ENCODE measurements around the gene ZNF526.
A peak's percentile ranks its signal among the peaks of the same experiment; 100 is the strongest.
"Not testable (repeated sequence)": the region's sequence is repeated elsewhere in the genome, so short reads cannot be mapped to it uniquely, and the experiment has no call there.

Gene ZNF526

DNA sequence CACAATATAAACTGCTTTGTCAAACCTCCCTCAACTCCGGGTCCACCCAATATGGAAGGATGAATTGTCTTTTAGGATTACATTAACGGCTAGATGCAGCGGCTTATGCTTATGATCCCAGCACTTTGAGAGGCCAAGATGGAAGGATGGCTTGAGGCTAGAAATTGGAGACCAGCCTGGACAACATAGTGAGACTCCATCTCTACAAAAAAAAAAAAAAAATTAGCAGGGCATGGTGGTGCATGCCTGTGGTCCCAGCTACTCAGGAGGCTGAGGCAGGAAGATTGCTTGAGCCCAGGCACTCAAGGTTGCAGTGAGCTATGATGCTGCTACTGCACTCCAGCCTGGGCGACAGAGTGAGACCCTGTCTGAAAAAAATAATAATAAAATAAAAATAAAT lies 46.0 kb downstream of the ZNF526 start:
- DNase-seq (ENCODE audit: low spot score), result not testable (repeated sequence)

DNA sequence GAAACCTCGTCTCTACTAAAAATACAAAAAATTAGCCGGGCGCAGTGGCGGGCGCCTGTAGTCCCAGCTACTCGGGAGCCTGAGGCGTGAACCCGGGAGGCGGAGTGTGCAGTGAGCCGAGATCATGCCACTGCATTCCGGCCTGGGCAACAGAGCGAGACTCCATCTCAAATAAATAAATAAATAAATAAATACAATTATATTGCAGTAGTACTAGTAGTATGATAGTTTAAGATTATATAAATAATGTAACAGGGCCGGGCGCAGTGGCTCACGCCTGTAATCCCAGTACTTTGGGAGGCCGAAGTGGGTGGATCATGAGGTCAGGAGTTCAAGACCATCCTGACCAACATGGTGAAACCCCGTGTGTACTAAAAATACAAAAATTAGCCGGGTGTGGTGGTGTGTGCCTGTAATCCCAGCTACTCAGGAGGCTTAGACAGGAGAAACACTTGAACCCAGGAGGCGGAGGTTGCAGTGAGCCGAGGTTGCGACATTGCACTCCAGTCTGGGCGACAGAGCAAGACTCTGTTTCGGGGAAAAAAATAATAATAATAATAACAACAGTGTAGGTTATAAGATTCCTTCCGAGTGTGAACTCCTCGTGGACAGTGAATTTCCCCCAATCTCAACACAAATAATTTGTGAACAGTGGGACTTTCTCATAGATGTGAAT lies 47.0 kb downstream of the ZNF526 start:
- DNase-seq (ENCODE audit: low spot score), result not testable (repeated sequence)

DNA sequence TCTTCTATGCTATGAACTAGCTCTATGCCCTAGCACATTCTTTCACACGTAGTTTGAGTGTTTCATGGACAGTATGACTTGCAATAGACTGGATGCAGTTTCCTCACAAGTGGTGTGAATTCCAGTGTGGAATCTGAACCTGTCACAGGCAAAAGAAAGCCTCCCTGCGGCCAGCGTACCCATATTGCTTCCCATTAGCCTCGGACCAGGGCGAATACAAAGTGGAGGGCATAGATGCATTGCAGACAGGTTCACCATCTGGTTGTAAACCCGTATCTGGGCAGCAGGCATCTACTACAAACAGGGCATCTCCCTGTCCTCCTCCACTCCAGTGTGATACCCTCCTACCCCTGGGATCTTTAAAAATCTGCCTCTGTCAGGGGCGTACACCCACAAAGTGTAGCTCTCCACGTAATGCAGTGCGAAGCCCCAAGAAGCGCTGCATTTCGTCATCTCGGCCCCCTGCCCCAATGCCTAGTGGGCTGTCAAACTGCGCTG lies 47.6 kb downstream of the ZNF526 start:
- no peak for DNase-seq (ENCODE audit: low spot score)

DNA sequence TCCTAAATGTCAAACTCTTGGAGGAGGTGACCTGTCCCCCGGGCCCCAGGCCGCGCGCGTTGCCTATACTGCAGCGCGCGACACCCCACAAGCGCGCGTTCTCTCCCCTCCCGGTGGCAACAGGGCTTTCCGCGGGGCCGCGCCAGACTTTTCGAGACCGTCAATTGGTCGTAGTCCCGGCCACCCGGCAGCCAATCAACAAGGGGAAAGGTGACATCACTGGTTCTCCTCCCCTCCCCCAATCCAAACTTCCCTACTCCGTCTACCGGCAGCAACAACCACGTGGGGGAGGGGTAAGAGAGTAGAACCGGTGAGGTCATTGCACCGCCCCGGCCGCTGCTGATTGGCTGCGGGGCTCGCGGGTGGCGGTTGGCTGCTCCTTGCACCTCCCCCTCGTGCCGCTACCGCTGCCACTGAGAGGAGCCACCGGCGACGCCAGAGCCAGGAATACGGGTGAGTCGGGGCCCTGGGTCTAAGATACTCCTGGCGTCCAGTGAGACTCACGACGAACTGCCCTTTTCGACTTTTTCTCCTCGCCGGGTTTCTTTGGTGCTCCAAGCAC lies 48.1 kb downstream of the ZNF526 start:
- peak; percentile 99 for DNase-seq (ENCODE audit: low spot score)

DNA sequence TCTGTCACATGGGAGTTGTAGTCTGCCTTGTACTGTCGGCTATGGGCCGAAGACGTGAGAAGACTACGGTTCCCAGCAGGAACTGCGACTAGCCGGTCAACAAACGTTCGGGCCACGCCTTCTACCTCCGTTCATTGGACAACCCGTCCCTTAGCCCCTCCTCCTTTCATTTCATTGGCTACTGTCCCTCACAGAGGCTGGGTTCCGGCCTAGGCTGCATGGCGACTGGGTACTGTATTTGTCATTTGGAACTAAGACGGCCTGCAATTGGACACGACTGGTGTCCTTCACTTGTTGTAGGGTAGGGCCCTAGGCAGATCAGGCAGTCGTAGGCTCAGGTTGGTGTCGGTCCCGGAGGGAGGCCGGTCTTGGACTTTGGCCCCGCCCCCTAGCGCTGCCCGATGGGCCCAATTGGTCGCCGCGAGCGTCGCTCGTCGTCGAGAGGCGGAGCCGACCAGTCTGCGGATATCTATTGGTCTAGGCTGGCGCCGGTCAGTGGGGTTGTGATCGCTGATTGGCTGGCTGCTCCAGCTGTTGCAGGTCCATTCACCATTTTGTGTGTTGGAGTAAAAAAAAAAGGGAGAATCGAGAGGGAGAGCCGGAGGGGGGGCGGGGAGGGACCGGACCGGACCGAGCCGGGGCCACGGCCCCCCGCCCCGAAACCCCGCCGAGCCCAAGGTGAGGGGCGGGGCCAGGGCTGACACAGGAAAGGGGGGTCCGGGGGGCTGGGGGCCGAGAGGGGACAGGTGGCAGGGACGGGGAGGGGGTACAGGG lies 48.8 kb downstream of the ZNF526 start, which contains the start of gene CIC:
Gene CIC, plus strand, starts transcription at position 549 of the 774 bp plus-strand sequence. CDS start 2,532 bp downstream, outside the sequence.
- DNase-seq (ENCODE audit: low spot score), result peak; percentile 100

DNA sequence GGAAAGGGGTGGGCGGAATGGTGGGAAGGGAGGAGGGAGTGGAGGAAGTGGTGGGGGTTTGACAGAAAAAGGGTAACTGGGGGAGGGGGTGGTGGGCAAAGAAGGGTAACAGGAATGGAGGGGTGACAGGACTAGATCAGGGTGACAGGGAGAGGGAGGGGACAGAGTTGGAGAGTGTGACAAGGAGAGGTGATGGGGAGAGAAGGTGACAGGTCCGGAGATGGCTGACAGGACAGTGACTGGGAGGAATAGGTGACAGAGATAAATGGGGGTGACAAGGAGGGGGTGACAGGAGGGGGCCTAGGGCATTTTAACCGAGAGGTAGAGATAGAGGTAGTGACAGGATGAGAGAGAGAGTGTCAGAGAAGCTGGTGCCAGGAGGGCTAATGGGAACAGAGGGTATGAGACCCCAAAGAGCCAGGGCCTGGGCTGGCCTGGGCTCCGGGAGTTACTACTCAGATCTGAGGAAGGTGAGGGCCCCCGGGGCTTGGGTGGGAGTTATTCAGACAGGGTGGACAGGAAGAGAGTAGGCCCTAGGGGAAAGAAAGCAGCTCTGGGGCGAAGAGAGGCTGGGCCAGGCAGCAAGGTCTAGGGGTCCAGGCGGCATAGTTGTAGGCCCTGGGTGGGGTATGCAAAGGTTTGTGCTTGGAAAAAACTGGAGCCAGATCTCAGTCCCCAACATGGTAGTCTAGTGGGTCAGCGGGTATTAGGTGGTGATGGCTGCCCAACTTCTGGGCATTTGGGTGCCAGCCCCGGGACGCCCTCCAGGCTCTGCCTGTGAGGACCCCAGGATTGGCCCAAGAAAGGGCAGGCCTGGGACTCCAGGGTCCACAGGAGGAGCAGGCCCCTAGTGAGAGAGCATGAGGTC lies 49.6 kb downstream of the ZNF526 start:
- DNase-seq (ENCODE audit: low spot score), result no peak

DNA sequence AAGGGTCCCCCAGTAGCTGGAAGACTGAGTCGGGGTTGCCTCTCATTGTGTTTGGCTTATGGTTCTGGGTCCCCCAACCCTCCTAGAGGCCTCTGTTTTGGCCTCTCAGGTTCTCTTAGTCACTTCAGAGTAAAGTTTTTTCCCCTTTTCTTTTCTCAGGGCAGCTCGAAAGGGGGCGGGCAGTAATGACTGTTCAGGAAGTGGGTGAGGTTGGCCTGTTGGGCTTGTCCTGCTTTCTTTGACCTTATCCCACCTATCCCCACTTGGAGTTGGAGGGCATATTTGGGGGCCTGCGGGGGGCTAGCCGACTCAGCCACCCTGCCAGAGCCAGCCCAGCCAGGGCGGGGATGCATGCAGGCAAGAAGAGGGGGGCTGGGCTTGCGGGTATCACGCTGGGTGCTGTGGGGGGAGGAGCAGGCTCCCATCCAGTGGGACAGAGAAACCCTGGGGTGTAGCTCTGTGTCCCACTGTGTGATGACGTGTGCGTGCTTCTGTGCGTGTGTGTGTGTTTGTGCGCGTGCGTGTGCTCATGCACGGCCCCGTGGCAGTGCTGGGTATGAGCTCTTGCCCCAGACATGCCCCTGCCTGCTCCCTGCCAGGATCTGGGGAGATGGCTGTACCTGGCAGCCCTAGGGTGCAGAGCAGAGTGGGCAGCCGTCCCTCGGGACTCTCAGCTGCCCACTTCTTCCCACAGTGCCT lies 50.4 kb downstream of the ZNF526 start:
- peak; percentile 84 for DNase-seq (ENCODE audit: low spot score)

DNA sequence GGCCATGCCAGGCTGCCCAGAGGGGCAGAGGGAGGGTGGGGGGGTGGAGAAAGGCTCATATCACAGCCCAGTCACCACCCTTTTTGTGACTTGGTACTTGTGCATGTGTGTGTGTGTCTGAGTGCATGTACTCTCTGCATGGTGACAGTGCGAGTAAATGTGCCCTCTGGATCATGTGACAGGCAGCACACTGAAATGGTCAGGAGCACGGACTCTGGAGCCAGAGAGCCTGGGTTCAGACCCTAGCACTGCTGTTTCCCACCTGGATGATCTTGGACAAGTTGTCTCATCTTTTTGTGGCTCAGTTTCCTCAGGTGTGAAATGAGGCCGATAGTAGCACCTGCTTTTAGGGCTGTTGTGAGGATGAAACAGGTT lies 50.9 kb downstream of the ZNF526 start:
- no peak for DNase-seq (ENCODE audit: low spot score)

DNA sequence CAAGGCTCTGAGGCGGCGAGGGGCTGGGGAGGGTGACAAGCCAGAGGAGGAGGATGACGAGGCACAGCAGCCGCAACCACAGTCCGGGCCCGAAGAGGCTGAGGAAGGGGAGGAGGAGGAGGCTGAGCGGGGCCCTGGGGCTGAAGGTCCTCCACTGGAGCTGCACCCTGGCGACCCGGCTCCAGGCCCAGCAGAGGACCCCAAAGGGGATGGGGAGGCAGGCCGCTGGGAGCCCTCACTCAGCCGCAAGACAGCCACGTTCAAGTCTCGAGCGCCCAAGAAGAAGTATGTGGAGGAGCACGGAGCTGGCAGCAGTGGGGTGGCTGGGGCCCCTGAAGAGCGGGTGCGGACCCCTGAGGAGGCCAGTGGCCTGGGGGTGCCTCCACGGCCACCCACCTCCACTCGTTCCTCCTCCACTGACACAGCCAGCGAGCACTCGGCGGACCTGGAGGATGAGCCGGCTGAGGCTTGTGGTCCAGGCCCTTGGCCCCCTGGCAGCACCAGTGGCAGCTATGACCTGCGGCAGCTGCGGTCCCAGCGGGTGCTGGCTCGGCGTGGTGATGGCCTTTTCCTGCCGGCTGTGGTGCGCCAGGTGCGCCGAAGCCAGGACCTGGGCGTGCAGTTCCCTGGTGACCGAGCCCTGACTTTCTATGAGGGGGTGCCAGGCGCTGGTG lies 51.9 kb downstream of the ZNF526 start:
- DNase-seq (ENCODE audit: low spot score), result no peak

DNA sequence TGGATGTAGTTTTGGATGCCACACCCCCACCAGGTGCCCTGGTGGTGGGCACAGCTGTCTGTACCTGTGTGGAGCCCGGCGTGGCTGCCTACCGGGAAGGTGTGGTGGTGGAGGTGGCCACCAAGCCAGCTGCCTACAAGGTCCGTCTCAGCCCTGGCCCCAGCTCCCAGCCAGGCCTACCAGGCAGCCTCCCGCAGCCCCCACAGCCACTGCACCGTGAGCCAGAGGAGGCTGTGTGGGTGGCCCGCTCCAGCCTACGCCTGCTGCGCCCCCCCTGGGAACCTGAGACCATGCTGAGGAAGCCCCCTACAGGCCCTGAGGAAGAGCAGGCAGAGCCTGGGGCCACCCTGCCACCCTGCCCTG lies 52.4 kb downstream of the ZNF526 start:
- no peak for DNase-seq (ENCODE audit: low spot score)

DNA sequence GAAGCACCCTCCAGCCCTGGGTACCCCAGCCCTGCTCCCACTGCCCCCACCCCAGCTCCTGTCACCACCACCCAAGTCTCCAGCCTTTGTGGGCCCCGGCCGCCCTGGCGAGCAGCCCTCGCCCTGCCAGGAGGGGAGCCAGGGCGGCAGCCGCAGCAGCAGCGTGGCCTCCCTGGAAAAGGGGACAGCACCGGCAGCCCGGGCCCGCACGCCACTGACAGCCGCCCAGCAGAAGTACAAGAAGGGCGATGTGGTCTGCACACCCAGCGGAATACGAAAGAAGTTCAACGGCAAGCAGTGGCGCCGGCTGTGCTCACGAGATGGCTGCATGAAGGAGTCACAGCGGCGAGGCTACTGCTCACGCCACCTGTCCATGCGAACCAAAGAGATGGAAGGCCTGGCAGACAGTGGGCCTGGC lies 52.9 kb downstream of the ZNF526 start:
- DNase-seq (ENCODE audit: low spot score), result no peak

DNA sequence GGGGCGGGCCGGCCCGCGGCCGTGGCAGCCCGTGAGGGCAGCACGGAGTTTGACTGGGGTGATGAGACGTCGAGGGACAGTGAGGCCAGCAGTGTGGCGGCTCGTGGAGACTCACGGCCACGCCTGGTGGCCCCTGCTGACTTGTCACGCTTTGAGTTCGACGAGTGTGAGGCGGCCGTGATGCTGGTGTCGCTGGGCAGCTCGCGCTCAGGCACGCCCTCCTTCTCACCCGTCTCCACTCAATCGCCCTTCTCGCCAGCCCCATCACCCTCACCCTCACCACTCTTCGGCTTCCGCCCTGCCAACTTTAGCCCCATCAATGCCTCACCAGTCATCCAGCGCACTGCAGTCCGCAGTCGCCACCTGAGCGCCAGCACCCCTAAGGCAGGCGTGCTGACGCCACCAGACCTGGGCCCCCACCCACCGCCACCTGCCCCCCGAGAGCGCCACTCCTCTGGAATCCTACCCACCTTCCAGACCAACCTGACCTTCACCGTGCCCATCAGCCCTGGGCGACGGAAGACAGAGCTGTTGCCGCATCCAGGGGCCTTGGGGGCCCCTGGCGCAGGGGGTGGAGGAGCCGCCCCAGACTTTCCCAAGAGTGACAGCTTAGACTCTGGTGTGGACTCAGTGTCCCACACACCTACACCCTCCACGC lies 53.4 kb downstream of the ZNF526 start:
- no peak for DNase-seq (ENCODE audit: low spot score)

DNA sequence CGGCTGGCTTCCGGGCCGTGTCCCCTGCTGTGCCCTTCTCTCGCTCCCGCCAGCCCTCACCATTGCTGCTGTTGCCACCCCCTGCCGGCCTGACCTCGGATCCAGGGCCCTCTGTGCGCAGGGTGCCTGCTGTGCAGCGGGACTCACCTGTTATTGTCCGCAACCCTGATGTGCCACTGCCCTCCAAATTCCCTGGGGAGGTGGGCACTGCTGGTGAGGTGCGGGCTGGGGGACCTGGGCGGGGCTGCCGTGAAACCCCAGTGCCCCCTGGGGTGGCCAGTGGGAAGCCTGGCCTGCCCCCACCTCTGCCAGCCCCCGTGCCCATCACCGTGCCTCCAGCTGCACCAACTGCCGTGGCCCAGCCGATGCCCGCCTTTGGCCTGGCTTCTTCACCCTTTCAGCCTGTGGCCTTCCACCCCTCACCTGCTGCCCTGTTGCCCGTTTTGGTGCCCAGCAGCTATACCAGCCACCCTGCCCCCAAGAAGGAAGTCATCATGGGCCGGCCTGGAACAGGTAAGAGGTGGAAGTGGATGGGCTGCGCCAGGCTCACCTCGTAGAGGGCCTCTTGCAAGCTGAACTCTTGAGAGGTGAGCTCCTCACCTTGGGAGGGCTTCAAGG lies 54.1 kb downstream of the ZNF526 start:
- no peak for DNase-seq (ENCODE audit: low spot score)

DNA sequence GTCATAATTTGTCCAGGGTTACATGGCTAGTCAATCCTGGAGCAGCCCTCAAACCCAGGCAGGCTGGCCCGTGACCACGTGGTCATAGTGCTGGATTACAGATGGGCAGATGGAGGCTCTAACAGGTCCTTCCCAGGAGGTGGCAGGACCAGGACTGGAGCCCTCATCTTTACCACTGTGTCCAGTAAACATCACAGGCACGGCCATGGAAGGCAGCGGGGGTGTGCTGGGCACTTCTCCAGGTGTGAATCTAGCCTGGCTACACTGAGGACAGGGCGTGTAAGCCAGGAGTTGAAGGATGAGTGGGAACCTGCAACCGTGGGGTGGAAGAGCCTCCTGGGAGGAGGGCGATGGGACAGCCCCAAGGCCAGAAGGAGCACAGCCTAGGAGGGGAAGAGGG lies 55.0 kb downstream of the ZNF526 start:
- DNase-seq (ENCODE audit: low spot score), result no peak

DNA sequence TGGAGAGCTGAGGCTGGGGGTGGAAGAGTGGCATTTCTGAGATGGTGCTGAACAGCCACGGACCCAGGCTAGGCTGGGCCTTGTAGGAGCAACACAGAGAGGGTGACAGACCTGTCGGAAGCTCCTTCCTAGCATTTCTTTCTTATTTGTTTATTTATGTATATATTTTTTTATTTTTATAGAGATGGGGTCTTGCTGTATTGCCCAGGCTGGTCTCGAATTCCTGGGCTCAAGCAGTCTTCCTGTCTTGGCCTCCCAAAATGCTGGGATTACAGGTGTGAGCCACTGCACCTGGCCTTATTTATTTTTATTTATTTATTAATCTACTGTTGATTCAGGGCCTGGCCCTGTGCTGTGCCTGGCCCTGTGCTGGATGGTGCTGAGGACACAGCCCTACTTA lies 55.4 kb downstream of the ZNF526 start:
- no peak for DNase-seq (ENCODE audit: low spot score)

DNA sequence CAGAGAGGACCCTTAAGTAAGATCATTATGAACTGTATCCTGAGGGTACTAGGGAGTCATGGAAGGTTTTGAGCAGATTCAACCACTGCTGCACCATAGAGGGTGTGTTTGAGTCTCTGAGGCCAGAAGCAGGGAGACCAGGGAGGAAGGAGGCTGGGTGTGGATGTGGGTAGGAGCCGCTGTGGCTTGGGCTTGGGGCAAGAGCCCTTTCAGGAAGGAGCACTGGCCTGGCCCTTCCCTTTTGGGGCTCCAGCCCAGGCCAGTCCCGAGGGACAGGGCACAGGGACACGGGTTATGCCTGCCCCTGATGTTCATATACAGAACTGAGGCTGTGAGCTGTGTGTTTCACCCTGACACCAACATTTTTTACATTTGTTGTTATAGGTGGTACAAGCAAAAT lies 56.2 kb downstream of the ZNF526 start:
- DNase-seq (ENCODE audit: low spot score), result no peak

DNA sequence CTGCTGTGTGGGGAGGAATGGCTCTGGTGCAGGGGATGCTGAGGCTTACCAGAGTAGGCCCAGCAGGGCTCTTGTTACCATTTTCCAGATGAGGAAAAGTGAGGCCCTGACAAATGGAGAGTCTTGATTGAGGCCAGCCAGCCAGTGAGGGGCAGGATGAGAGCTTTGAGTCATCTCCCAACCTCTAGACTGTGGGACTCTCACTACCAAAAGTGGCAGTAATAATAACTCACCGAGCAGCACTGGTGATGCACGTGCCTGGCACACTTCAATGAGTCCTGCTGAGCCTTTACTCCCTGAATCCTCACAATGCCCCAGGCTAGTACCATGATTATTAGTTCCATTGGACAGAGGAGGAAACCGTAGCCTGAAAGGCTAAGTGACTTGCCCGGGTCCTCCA lies 56.7 kb downstream of the ZNF526 start:
- DNase-seq (ENCODE audit: low spot score), result peak; percentile 74
